Nephron (organoid): ENCODE measurements around the gene SPCS3.

ENCODE experiments used
- H3K27ac Mint-ChIP-seq, 3 experiments: 2 replicates each; pipeline ENCODE4 v1.8.0; 2020; ENCODE audit warnings: mixed read lengths in 3 of 3, mild to moderate bottlenecking in 2 of 3, moderate library complexity in 1 of 3
- H3K27me3 Mint-ChIP-seq: 2 replicates; pipeline ENCODE4 v1.8.0; 2021; ENCODE audit warnings: low read depth, mild to moderate bottlenecking, moderate library complexity, mixed read lengths
- H3K36me3 Mint-ChIP-seq: 2 replicates; pipeline ENCODE4 v1.8.0; 2020; ENCODE audit warnings: low read depth, mixed read lengths
- H3K4me1 Mint-ChIP-seq: 2 replicates; pipeline ENCODE4 v1.8.0; 2020; ENCODE audit warnings: mixed read lengths
- H3K4me3 Mint-ChIP-seq, 3 experiments: 2 replicates each; pipeline ENCODE4 v1.8.0; 2020; ENCODE audit warnings: mild to moderate bottlenecking in 3 of 3, mixed read lengths in 3 of 3, moderate library complexity in 2 of 3
- H3K9me3 Mint-ChIP-seq: 2 replicates; pipeline ENCODE4 v1.8.0; 2020; ENCODE audit warnings: mixed read lengths
- TF ChIP-seq, protein P1 (sequence below), 3 experiments: fragments of 200-600 bp; sonication (generic); IDR thresholded peaks; one replicate each; pipeline ENCODE4 v1.5.0; 2021; ENCODE audit warnings: antibody characterized with exemption in 3 of 3; ENCODE audit not compliant: unreplicated experiment in 3 of 3

SPCS3 gene

DNA sequence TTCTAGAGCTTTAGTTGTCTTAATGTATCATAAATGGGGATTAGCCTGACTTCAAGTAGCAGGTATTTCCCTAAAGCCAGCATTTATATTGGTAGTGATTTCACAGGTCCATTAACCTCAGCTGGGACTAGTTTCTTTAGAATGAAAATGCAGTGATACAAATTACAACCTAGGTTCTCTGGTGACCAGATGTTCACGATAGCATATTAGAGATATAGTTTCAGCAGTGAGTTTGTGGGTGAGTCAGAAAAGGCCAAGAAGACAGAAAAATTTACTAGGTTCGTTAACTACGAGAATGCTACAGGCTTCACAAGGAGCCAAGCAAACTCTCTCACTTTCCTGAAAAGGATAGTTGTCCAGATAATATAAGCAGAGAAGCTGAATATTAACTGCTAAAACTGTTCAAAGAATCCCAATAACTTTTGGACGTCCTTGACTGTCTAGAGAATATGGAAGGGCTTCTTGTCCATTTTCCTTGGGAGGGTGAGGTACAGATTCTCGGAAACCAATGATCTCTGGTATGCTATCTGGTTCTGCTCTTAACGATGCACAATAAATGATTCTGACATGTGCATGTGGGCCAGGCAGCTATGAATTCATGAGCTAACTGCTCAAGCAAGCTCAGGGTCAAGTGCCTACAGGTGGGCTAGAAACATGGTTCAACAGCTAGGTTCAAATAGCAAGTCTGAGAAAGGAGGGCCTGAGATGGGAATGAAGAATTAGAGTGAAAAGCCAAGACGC lies 6.0 kb upstream of the SPCS3 start:
- no peaks in the 10 kb centered on the region for H3K36me3 Mint-ChIP-seq
- no peaks in the 10 kb centered on the region for H3K9me3 Mint-ChIP-seq
- no peaks in the 10 kb centered on the region for H3K27me3 Mint-ChIP-seq
- peak overlapping the region in 1 of 3 experiments; percentile 40 for H3K27ac Mint-ChIP-seq
- TF ChIP-seq, protein P1, sequence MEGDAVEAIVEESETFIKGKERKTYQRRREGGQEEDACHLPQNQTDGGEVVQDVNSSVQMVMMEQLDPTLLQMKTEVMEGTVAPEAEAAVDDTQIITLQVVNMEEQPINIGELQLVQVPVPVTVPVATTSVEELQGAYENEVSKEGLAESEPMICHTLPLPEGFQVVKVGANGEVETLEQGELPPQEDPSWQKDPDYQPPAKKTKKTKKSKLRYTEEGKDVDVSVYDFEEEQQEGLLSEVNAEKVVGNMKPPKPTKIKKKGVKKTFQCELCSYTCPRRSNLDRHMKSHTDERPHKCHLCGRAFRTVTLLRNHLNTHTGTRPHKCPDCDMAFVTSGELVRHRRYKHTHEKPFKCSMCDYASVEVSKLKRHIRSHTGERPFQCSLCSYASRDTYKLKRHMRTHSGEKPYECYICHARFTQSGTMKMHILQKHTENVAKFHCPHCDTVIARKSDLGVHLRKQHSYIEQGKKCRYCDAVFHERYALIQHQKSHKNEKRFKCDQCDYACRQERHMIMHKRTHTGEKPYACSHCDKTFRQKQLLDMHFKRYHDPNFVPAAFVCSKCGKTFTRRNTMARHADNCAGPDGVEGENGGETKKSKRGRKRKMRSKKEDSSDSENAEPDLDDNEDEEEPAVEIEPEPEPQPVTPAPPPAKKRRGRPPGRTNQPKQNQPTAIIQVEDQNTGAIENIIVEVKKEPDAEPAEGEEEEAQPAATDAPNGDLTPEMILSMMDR (IDR thresholded peaks at IDR 0.05; ENCODE audit: unreplicated experiment in 3 of 3): no peak
- H3K4me3 Mint-ChIP-seq: no peak overlapping the region
- no peaks in the 10 kb centered on the region for H3K4me1 Mint-ChIP-seq

DNA sequence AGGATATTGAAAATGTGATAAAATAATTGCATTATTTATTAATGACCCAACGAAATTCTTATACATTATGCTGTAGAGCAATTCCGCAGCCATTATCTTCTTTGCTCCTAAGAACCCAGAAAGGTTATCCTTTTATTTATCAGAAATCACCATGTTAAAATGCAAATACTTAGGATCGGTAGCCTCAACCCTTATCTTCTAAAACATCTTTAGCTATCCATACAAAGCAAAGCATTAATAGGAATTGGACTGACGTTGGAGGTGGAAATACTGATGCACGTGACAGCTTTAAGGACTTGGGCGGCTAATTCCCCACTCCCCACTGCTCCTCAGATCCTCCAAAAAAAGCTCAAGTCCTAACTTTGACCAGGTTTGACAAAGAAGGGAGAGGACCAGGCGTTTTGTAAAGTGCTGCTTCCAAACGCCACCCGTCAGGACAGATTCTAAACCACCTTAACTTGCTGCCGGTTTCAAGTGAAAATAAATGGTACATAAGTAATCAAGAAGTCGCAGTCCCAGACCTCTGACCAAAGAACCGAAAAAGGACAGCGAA lies 539 bp upstream of the SPCS3 start:
- Mint-ChIP-seq H3K4me3 (peak overlapping the region; percentile 92 to 98 (median 95)), H3K4me1 (peaks cover 25% of the 10 kb centered on the region), H3K27ac (peak overlapping the region; percentile 94 to 97 (median 95)), H3K9me3 (no peaks in the 10 kb centered on the region), H3K36me3 (no peaks in the 10 kb centered on the region), H3K27me3 (no peaks in the 10 kb centered on the region)
- TF ChIP-seq, protein P1 (IDR thresholded peaks at IDR 0.05; ENCODE audit: unreplicated experiment in 3 of 3): no peak

DNA sequence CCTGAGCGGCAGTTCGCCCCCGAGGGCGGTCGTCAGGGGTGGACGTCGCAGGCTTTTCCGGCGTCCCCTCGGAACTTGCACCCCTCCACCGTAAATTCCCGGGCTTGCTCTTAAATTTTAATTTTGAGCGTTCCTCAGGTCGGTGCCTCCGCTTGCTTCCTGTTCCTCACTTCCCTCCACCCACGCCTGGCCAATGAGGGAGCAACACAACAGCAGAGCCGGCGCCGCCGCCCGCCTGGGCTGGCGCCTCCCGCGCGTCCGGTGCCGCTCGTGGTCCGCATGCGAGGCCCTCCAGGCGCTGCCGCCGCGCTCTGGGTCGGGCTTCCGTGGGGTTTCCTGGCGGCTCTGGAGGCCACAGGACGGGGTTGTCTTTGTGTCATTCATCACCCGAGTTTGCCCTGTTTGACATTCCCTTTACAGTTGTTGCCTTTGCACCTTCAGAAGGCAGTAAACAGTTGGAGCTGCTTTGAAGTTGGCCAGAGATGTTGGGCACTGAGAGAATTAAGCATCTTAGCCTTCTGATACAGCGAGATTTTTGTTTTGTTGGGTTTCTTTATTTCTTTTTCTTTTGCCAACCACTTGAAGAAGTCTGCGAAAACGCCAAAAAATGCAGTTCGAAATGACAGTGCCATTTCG lies 692 bp downstream of the SPCS3 start:
- Mint-ChIP-seq H3K4me1 (peaks cover 28% of the 10 kb centered on the region), H3K27ac (peak overlapping the region; percentile 89 to 96 (median 95)), H3K4me3 (peak overlapping the region; percentile 92 to 96 (median 95)), H3K9me3 (no peaks in the 10 kb centered on the region), H3K27me3 (no peaks in the 10 kb centered on the region), H3K36me3 (no peaks in the 10 kb centered on the region)
- TF ChIP-seq, protein P1 (IDR thresholded peaks at IDR 0.05; ENCODE audit: unreplicated experiment in 3 of 3): no peak

DNA sequence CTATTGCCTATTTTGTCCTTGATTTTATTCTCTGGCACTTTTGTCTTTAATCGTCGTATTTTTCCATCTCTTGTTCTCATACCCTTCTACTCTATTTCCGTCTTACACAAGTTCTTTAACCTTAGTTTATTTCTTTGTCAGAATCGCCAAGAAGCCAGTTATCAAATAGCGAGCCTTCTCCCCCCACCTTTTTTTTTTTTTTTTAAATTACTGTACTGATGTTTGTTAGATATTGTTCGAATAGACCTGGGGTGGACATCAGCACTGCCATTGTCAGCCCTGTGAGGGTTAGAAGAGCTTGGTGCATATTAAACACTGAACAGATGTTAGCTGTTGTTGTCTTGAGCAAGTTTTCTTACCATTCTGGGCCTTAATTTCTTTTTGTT lies 1.2 kb downstream of the SPCS3 start:
- H3K4me1 Mint-ChIP-seq: peaks cover 28% of the 10 kb centered on the region
- no peaks in the 10 kb centered on the region for H3K36me3 Mint-ChIP-seq
- no peaks in the 10 kb centered on the region for H3K9me3 Mint-ChIP-seq
- TF ChIP-seq, protein P1 (IDR thresholded peaks at IDR 0.05; ENCODE audit: unreplicated experiment in 3 of 3): no peak
- peak overlapping the region; percentile 89 to 96 (median 95) for H3K27ac Mint-ChIP-seq
- no peaks in the 10 kb centered on the region for H3K27me3 Mint-ChIP-seq
- H3K4me3 Mint-ChIP-seq: peak overlapping the region; percentile 92 to 96 (median 95)

DNA sequence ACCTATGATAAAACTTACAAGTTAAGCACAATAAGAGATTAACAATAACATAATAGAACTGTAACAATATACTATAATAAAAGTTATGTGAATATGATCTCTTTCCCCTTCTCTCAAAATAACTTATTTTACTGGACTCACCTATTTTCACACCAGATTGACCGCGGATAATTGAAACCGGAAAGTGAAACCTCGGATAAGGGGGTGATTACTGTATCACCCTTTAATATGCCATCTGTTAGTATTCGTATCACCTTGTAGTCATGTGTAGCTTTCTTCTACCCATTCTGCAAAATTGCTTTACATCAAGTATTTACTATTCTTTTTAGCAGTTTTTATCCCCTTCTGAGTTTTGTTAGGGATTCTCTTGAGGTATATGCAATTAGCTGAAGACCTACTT lies 1.8 kb downstream of the SPCS3 start:
- no peaks in the 10 kb centered on the region for H3K27me3 Mint-ChIP-seq
- H3K36me3 Mint-ChIP-seq: no peaks in the 10 kb centered on the region
- peaks cover 28% of the 10 kb centered on the region for H3K4me1 Mint-ChIP-seq
- H3K4me3 Mint-ChIP-seq: peak overlapping the region; percentile 92 to 96 (median 95)
- no peaks in the 10 kb centered on the region for H3K9me3 Mint-ChIP-seq
- peak overlapping the region; percentile 89 to 96 (median 95) for H3K27ac Mint-ChIP-seq
- TF ChIP-seq, protein P1 (IDR thresholded peaks at IDR 0.05; ENCODE audit: unreplicated experiment in 3 of 3): no peak
